NB4 (cell line): ENCODE data around the gene PROX1.

Source experiments
- DNase-seq: peaks from one replicate; pipeline ENCODE4 v3.0.0; 2010; ENCODE audit warnings: low read depth
- H3K4me3 ChIP-seq: one replicate; pipeline ENCODE4 v1.5.1; 2011; ENCODE audit warnings: mild to moderate bottlenecking, low read depth, low read length, moderate library complexity
- CTCF ChIP-seq: IDR thresholded peaks from one replicate; pipeline ENCODE4 v1.5.1; 2012; ENCODE audit warnings: low read depth, low read length
- MAX ChIP-seq: IDR thresholded peaks from 2 replicates; pipeline ENCODE4 v1.6.1; 2011; ENCODE audit warnings: low read depth, low read length
- MYC ChIP-seq: IDR thresholded peaks from 2 replicates; pipeline ENCODE4 v1.6.1; 2011; ENCODE audit warnings: low read depth, low read length
- POLR2A ChIP-seq: IDR thresholded peaks from 2 replicates; pipeline ENCODE4 v1.6.1; 2011; ENCODE audit warnings: mild to moderate bottlenecking; ENCODE audit not compliant: insufficient read length; ENCODE audit errors: extremely low read depth

The PROX1 gene

GRCh38 chr1:214014730-214015129, 27.0 kb downstream of the PROX1 start:
- TF ChIP-seq POLR2A: no peak
- TF ChIP-seq MYC: no peak
- no peak for TF ChIP-seq CTCF
- no peak for TF ChIP-seq MAX
- no peak overlapping the region for H3K4me3 ChIP-seq
- DNase-seq: no peak

- TF ChIP-seq POLR2A: no peak
- no peak for TF ChIP-seq MYC
- TF ChIP-seq CTCF: no peak
- no peak for TF ChIP-seq MAX
- no peak overlapping the region for H3K4me3 ChIP-seq
- DNase-seq: no peak
Measured at GRCh38 chr1:214017191-214017982, 29.6 kb downstream of the PROX1 start.

GRCh38 chr1:214018386-214019268, 30.9 kb downstream of the PROX1 start:
- TF ChIP-seq MYC (no peak), CTCF (no peak), POLR2A (no peak), MAX (no peak)
- DNase-seq: no peak
- H3K4me3 ChIP-seq: no peak overlapping the region

GRCh38 chr1:214019499-214019898, 31.7 kb downstream of the PROX1 start:
- DNase-seq: no peak
- no peak overlapping the region for H3K4me3 ChIP-seq
- TF ChIP-seq MAX (no peak), CTCF (no peak), POLR2A (no peak), MYC (no peak)

- no peak for DNase-seq
- TF ChIP-seq MYC (no peak), MAX (no peak), POLR2A (no peak), CTCF (no peak)
- H3K4me3 ChIP-seq: no peak overlapping the region
Measured at GRCh38 chr1:214021321-214021720, 33.5 kb downstream of the PROX1 start.
